ENCODE measurements around the gene RPS6KA1.
"Not testable (repeated sequence)": the region's sequence is repeated elsewhere in the genome, so short reads cannot be mapped to it uniquely, and the experiment has no call there.

- TF ChIP-seq, protein P1, sequence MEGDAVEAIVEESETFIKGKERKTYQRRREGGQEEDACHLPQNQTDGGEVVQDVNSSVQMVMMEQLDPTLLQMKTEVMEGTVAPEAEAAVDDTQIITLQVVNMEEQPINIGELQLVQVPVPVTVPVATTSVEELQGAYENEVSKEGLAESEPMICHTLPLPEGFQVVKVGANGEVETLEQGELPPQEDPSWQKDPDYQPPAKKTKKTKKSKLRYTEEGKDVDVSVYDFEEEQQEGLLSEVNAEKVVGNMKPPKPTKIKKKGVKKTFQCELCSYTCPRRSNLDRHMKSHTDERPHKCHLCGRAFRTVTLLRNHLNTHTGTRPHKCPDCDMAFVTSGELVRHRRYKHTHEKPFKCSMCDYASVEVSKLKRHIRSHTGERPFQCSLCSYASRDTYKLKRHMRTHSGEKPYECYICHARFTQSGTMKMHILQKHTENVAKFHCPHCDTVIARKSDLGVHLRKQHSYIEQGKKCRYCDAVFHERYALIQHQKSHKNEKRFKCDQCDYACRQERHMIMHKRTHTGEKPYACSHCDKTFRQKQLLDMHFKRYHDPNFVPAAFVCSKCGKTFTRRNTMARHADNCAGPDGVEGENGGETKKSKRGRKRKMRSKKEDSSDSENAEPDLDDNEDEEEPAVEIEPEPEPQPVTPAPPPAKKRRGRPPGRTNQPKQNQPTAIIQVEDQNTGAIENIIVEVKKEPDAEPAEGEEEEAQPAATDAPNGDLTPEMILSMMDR (IDR thresholded peaks at IDR 0.05 in 8 of 11, conservative IDR thresholded peaks at IDR 0.05 in 3 of 11), result not testable (repeated sequence)
- TF ChIP-seq POLR2A, POLR2AphosphoS5 (IDR thresholded peaks at IDR 0.05): not testable (repeated sequence)
These were observed 65.0 kb downstream of the RPS6KA1 start for GRCh38 chr1:26594593-26594992.
